ENCODE data around the gene DAP.

The DAP gene

GRCh38 chr5:10660135-10660534 lies 100.9 kb downstream of the DAP start:
- H3K4me3 ChIP-seq (ENCODE audit: low read length), result no peak overlapping the region
- no peak for DNase-seq (ENCODE audit: low read depth)
- no peak for TF ChIP-seq CTCF (conservative IDR thresholded peaks at IDR 0.05; ENCODE audit: low read depth, low read length)

GRCh38 chr5:10658265-10658664 lies 102.8 kb downstream of the DAP start:
- TF ChIP-seq CTCF (conservative IDR thresholded peaks at IDR 0.05; ENCODE audit: low read depth, low read length), result no peak
- no peak for DNase-seq (ENCODE audit: low read depth)
- no peak overlapping the region for H3K4me3 ChIP-seq (ENCODE audit: low read length)

- no peak overlapping the region for H3K4me3 ChIP-seq (ENCODE audit: low read length)
- TF ChIP-seq CTCF (conservative IDR thresholded peaks at IDR 0.05; ENCODE audit: low read depth, low read length), result no peak
- no peak for DNase-seq (ENCODE audit: low read depth)
Observed at GRCh38 chr5:10655972-10656830, 104.8 kb downstream of the DAP start.

- no peak overlapping the region for H3K4me3 ChIP-seq (ENCODE audit: low read length)
- no peak for DNase-seq (ENCODE audit: low read depth)
- no peak for TF ChIP-seq CTCF (conservative IDR thresholded peaks at IDR 0.05; ENCODE audit: low read depth, low read length)
Observed at GRCh38 chr5:10655161-10655971, 105.7 kb downstream of the DAP start.

GRCh38 chr5:10654566-10654965 lies 106.5 kb downstream of the DAP start:
- no peak for TF ChIP-seq CTCF (conservative IDR thresholded peaks at IDR 0.05; ENCODE audit: low read depth, low read length)
- DNase-seq (ENCODE audit: low read depth), result no peak
- no peak overlapping the region for H3K4me3 ChIP-seq (ENCODE audit: low read length)

- no peak for DNase-seq (ENCODE audit: low read depth)
- TF ChIP-seq CTCF (conservative IDR thresholded peaks at IDR 0.05; ENCODE audit: low read depth, low read length), result no peak
- no peak overlapping the region for H3K4me3 ChIP-seq (ENCODE audit: low read length)
Observed at GRCh38 chr5:10653751-10654400, 107.2 kb downstream of the DAP start.

All from retinal pigment epithelial cell (primary cell).